ENCODE data around the gene RHOD.

Gene RHOD

GRCh38 chr11:67090717-67091116 is 34.1 kb downstream of the RHOD start:
- H3K9me3 ChIP-seq: no peaks in the 10 kb centered on the region
- H3K4me1 ChIP-seq (ENCODE audit: control insufficient read depth in 1 of 2, insufficient read depth in 1 of 2, low read depth in 1 of 2, low read length in 1 of 2): no peaks in the 10 kb centered on the region
- no peak for TF ChIP-seq CTCF (IDR thresholded peaks at IDR 0.05)
- no peaks in the 10 kb centered on the region for H3K36me3 ChIP-seq
- no peak overlapping the region for H3K27ac ChIP-seq
- H3K4me3 ChIP-seq (ENCODE audit: low read depth in 1 of 2, low read length in 1 of 2): no peak overlapping the region
- H3K27me3 ChIP-seq: peaks cover 5% of the 10 kb centered on the region

- no peaks in the 10 kb centered on the region for H3K27me3 ChIP-seq
- peaks cover 6 to 7% of the 10 kb centered on the region in 2 experiments for H3K4me1 ChIP-seq (ENCODE audit: control insufficient read depth in 1 of 2, insufficient read depth in 1 of 2, low read depth in 1 of 2, low read length in 1 of 2)
- H3K27ac ChIP-seq: no peak overlapping the region
- no peak for TF ChIP-seq CTCF (IDR thresholded peaks at IDR 0.05)
- no peak overlapping the region for H3K4me3 ChIP-seq (ENCODE audit: low read depth in 1 of 2, low read length in 1 of 2)
- H3K36me3 ChIP-seq: no peaks in the 10 kb centered on the region
- no peaks in the 10 kb centered on the region for H3K9me3 ChIP-seq
These were observed 38.5 kb downstream of the RHOD start for GRCh38 chr11:67095214-67095507.

GRCh38 chr11:67098799-67099429 is 42.3 kb downstream of the RHOD start:
- no peaks in the 10 kb centered on the region for H3K27me3 ChIP-seq
- no peak for TF ChIP-seq CTCF (IDR thresholded peaks at IDR 0.05)
- peaks cover 9 to 11% of the 10 kb centered on the region in 2 experiments for H3K4me1 ChIP-seq (ENCODE audit: control insufficient read depth in 1 of 2, insufficient read depth in 1 of 2, low read depth in 1 of 2, low read length in 1 of 2)
- H3K36me3 ChIP-seq: no peaks in the 10 kb centered on the region
- H3K9me3 ChIP-seq: no peaks in the 10 kb centered on the region
- no peak overlapping the region for H3K4me3 ChIP-seq (ENCODE audit: low read depth in 1 of 2, low read length in 1 of 2)
- H3K27ac ChIP-seq: no peak overlapping the region

GRCh38 chr11:67099831-67100324 is 43.2 kb downstream of the RHOD start:
- Histone ChIP-seq H3K9me3 (no peaks in the 10 kb centered on the region), H3K36me3 (no peaks in the 10 kb centered on the region), H3K27me3 (no peaks in the 10 kb centered on the region), H3K27ac (peak overlapping the region; percentile 28), H3K4me1 (ENCODE audit: control insufficient read depth in 1 of 2, insufficient read depth in 1 of 2, low read depth in 1 of 2, low read length in 1 of 2) (peaks cover 9 to 11% of the 10 kb centered on the region in 2 experiments), H3K4me3 (ENCODE audit: low read depth in 1 of 2, low read length in 1 of 2) (no peak overlapping the region)
- no peak for TF ChIP-seq CTCF (IDR thresholded peaks at IDR 0.05)

GRCh38 chr11:67102664-67103063 is 46.0 kb downstream of the RHOD start:
- TF ChIP-seq CTCF (IDR thresholded peaks at IDR 0.05): no peak
- Histone ChIP-seq H3K27me3 (no peaks in the 10 kb centered on the region), H3K4me1 (ENCODE audit: control insufficient read depth in 1 of 2, insufficient read depth in 1 of 2, low read depth in 1 of 2, low read length in 1 of 2) (peaks cover 9 to 11% of the 10 kb centered on the region in 2 experiments), H3K9me3 (no peaks in the 10 kb centered on the region), H3K27ac (no peak overlapping the region), H3K36me3 (no peaks in the 10 kb centered on the region), H3K4me3 (ENCODE audit: low read depth in 1 of 2, low read length in 1 of 2) (no peak overlapping the region)

Data from neutrophil (primary cell).